Common myeloid progenitor, CD34-positive (primary cell): ENCODE results near the gene HMGXB4.
"Not testable (repeated sequence)": the region's sequence is repeated elsewhere in the genome, so short reads cannot be mapped to it uniquely, and the experiment has no call there.

Experiments
- CTCF ChIA-PET: fragments of 350-600 bp; sonication (Branson Sonifier 250); formaldehyde crosslinking; loops from one replicate; lab custom pipeline; 2021; ENCODE audit warnings: antibody characterized with exemption; lab: Charles Lee
- POLR2A ChIA-PET: fragments of 350-600 bp; sonication (Branson Sonifier 250); formaldehyde crosslinking; loops from one replicate; lab custom pipeline; 2021; ENCODE audit warnings: antibody characterized with exemption; lab: Charles Lee
- DNase-seq, 3 donors: peaks; one replicate each; pipeline versions ENCODE4 v3.0.0 to v3.0.0-alpha.2; 2013
- H3K27ac ChIP-seq, 2 experiments: 1 replicate in 1 of 2; 2 replicates in 1 of 2; pipeline ENCODE4 v1.7.0; 2013; ENCODE audit warnings: inconsistent platforms in 2 of 2, low read length in 2 of 2, mild to moderate bottlenecking in 2 of 2, low read depth in 1 of 2, moderate library complexity in 1 of 2; ENCODE audit not compliant: severe bottlenecking in 2 of 2, insufficient read depth in 1 of 2, poor library complexity in 1 of 2
- H3K27me3 ChIP-seq, 5 experiments: replicated peaks in 2 of 5; 1 replicate in 3 of 5; 2 replicates in 2 of 5; pipeline versions ENCODE4 v1.6.1 to v1.7.0; 2013; ENCODE audit warnings: low read length in 4 of 5, mild to moderate bottlenecking in 2 of 5, moderate library complexity in 2 of 5, inconsistent platforms in 1 of 5; ENCODE audit not compliant: insufficient read depth in 5 of 5, control insufficient read depth in 4 of 5
- H3K36me3 ChIP-seq, 4 experiments: 1 replicate in 2 of 4; 2 replicates in 2 of 4; pipeline versions ENCODE4 v1.6.1 to v1.7.0; 2013; ENCODE audit warnings: low read length in 3 of 4, control low read depth in 1 of 4, mild to moderate bottlenecking in 1 of 4; ENCODE audit not compliant: control insufficient read depth in 4 of 4, insufficient read depth in 4 of 4
- H3K4me1 ChIP-seq, 4 experiments: 1 replicate in 3 of 4; 2 replicates in 1 of 4; pipeline versions ENCODE4 v1.6.1 to v1.7.1; 2013; ENCODE audit warnings: low read length in 3 of 4, mild to moderate bottlenecking in 3 of 4, control low read depth in 1 of 4, inconsistent platforms in 1 of 4, moderate library complexity in 1 of 4; ENCODE audit not compliant: control insufficient read depth in 4 of 4, insufficient read depth in 4 of 4; ENCODE audit errors: control extremely low read depth in 1 of 4
- H3K4me3 ChIP-seq, 7 experiments: 1 replicate in 4 of 7; 2 replicates in 3 of 7; pipeline versions ENCODE4 v1.5.1 to v1.7.0; 2013; ENCODE audit warnings: mild to moderate bottlenecking in 7 of 7, low read length in 6 of 7, moderate library complexity in 6 of 7, inconsistent platforms in 2 of 7, low read depth in 2 of 7, control low read depth in 1 of 7; ENCODE audit not compliant: insufficient read depth in 4 of 7, control insufficient read depth in 1 of 7; ENCODE audit errors: extremely low read depth in 1 of 7
- H3K9me3 ChIP-seq, 5 experiments: 1 replicate in 4 of 5; 2 replicates in 1 of 5; pipeline versions ENCODE4 v1.6.1 to v1.7.1; 2013; ENCODE audit warnings: low read length in 4 of 5, mild to moderate bottlenecking in 2 of 5, inconsistent platforms in 1 of 5, low read depth in 1 of 5, moderate library complexity in 1 of 5; ENCODE audit not compliant: control insufficient read depth in 4 of 5, insufficient read depth in 2 of 5; ENCODE audit errors: control extremely low read depth in 1 of 5
- WGBS: methylation state at CpG from one replicate; pipeline ENCODE4 v1.1.5; 2013; ENCODE audit not compliant: insufficient coverage; 5-methylcytosine and 5-hydroxymethylcytosine counted together

HMGXB4 gene

GRCh38 chr22:35229865-35230264, 27.4 kb upstream of the HMGXB4 start:
- Histone ChIP-seq H3K4me3 (no peak overlapping the region), H3K27me3 (peaks cover 0 to 7% (median 3%) of the 10 kb centered on the region in 5 experiments), H3K27ac (no peak overlapping the region), H3K4me1 (peaks cover 0 to 6% (median 0%) of the 10 kb centered on the region in 4 experiments), H3K9me3 (no peaks in the 10 kb centered on the region), H3K36me3 (no peaks in the 10 kb centered on the region)
- no peak for DNase-seq
- CTCF ChIA-PET: interaction anchor here (1.1 kb wide), 1 partner anchor 186 kb away, joined by 3 read pairs; no protein-coding TSS in a partner anchor
- POLR2A ChIA-PET: no interaction called here
- 100% methylated on average over 1 of the region's 7 CpGs for whole genome bisulfite sequencing

- no peaks in the 10 kb centered on the region for H3K36me3 ChIP-seq
- peaks cover 0 to 6% (median 0%) of the 10 kb centered on the region in 4 experiments for H3K4me1 ChIP-seq
- ChIA-PET POLR2A (no interaction called here), CTCF (interaction anchor here (1.0 to 1.1 kb wide), 2 partner anchors 22 to 187 kb away, joined by 3 read pairs; no protein-coding TSS in a partner anchor)
- H3K9me3 ChIP-seq: no peaks in the 10 kb centered on the region
- H3K27me3 ChIP-seq: peaks cover 0 to 6% (median 3%) of the 10 kb centered on the region in 5 experiments
- no peak for DNase-seq
- H3K4me3 ChIP-seq: no peak overlapping the region
- H3K27ac ChIP-seq: no peak overlapping the region
These were observed 26.9 kb upstream of the HMGXB4 start for GRCh38 chr22:35230417-35230816.

- H3K4me3 ChIP-seq: no peak overlapping the region
- no peak overlapping the region for H3K27ac ChIP-seq
- 64% methylated on average over 12 of the region's 16 CpGs for WGBS
- peak; percentile 8 to 61 (median 44) for DNase-seq
- peaks cover 0 to 6% (median 0%) of the 10 kb centered on the region in 4 experiments for H3K4me1 ChIP-seq
- H3K36me3 ChIP-seq: no peaks in the 10 kb centered on the region
- ChIA-PET POLR2A (no interaction called here), CTCF (interaction anchor here (1.0 to 1.6 kb wide), 4 partner anchors 10 to 187 kb away, joined by 3 to 11 read pairs (median 4); no protein-coding TSS in a partner anchor)
- H3K9me3 ChIP-seq: no peaks in the 10 kb centered on the region
- H3K27me3 ChIP-seq: peaks cover 0 to 6% (median 3%) of the 10 kb centered on the region in 5 experiments
These were observed 26.3 kb upstream of the HMGXB4 start for GRCh38 chr22:35230839-35231584.

GRCh38 chr22:35231585-35232084, 25.7 kb upstream of the HMGXB4 start:
- POLR2A ChIA-PET: no interaction called here
- peak; percentile 70 to 82 (median 81) for DNase-seq

GRCh38 chr22:35238749-35239148, 18.5 kb upstream of the HMGXB4 start:
- H3K27ac ChIP-seq, H3K4me1 ChIP-seq, H3K4me3 ChIP-seq, POLR2A ChIA-PET, H3K9me3 ChIP-seq, H3K36me3 ChIP-seq, DNase-seq, H3K27me3 ChIP-seq, CTCF ChIA-PET: not testable (repeated sequence)
- no CpG with 5 or more reads among the region's 1 CpG for WGBS

More at GRCh38 chr22:35231585-35232084, 25.7 kb upstream of the HMGXB4 start:
- WGBS: 15% methylated on average over 4 of the region's 7 CpGs
- Histone ChIP-seq H3K9me3 (no peaks in the 10 kb centered on the region), H3K27me3 (peaks cover 0 to 4% (median 2%) of the 10 kb centered on the region in 5 experiments), H3K36me3 (no peaks in the 10 kb centered on the region), H3K4me1 (peaks cover 0 to 6% (median 0%) of the 10 kb centered on the region in 4 experiments), H3K4me3 (no peak overlapping the region), H3K27ac (no peak overlapping the region)
- CTCF ChIA-PET: interaction anchor here (1.0 to 1.6 kb wide), 4 partner anchors 10 to 188 kb away, joined by 3 to 11 read pairs (median 4); no protein-coding TSS in a partner anchor

GRCh38 chr22:35244507-35244906, 12.8 kb upstream of the HMGXB4 start:
- CTCF ChIA-PET: interaction anchor here (0.6 kb wide), 2 partner anchors 1293 to 1417 kb away, joined by 3 read pairs; no protein-coding TSS in a partner anchor
- H3K9me3 ChIP-seq, H3K4me3 ChIP-seq, H3K36me3 ChIP-seq, POLR2A ChIA-PET, DNase-seq, H3K27ac ChIP-seq, H3K4me1 ChIP-seq, H3K27me3 ChIP-seq: not testable (repeated sequence)
- 100% methylated on average over 3 of the region's 4 CpGs for WGBS

- no peaks in the 10 kb centered on the region for H3K36me3 ChIP-seq
- no peaks in the 10 kb centered on the region for H3K9me3 ChIP-seq
- DNase-seq: no peak
- no peaks in the 10 kb centered on the region for H3K4me1 ChIP-seq
- no peak overlapping the region for H3K27ac ChIP-seq
- POLR2A ChIA-PET: no interaction called here
- CTCF ChIA-PET: no interaction called here
- H3K27me3 ChIP-seq: no peaks in the 10 kb centered on the region
- no peak overlapping the region for H3K4me3 ChIP-seq
- 93% methylated on average over 2 of the region's 4 CpGs for WGBS
These were observed 7.1 kb upstream of the HMGXB4 start for GRCh38 chr22:35250156-35250555.
